GM21526 (cell line): ENCODE data around the gene LMF1.

Experiments
- ATAC-seq: cut with Tn5 transposase; IDR thresholded peaks from one replicate; pipeline ENCODE4 v1.9.1; 2021; ENCODE audit warnings: moderate library complexity; ENCODE audit not compliant: unreplicated experiment, low FRiP score

LMF1 gene

GRCh38 chr16:917591-918061 is 53.2 kb downstream of the LMF1 start:
- ATAC-seq: no peak

GRCh38 chr16:916035-916799 is 54.6 kb downstream of the LMF1 start:
- ATAC-seq: no peak

- ATAC-seq: no peak
Measured at GRCh38 chr16:915546-915945, 55.2 kb downstream of the LMF1 start.

- no peak for ATAC-seq
Measured at GRCh38 chr16:914440-914839, 56.3 kb downstream of the LMF1 start.

- ATAC-seq: no peak
Measured at GRCh38 chr16:913817-914439, 56.9 kb downstream of the LMF1 start.

GRCh38 chr16:912684-913613 is 57.8 kb downstream of the LMF1 start:
- ATAC-seq: no peak

GRCh38 chr16:912322-912683 is 58.5 kb downstream of the LMF1 start:
- no peak for ATAC-seq

- ATAC-seq: no peak
Measured at GRCh38 chr16:911604-912321, 59.0 kb downstream of the LMF1 start.

GRCh38 chr16:911101-911500 is 59.7 kb downstream of the LMF1 start:
- no peak for ATAC-seq

GRCh38 chr16:910181-910580 is 60.6 kb downstream of the LMF1 start:
- ATAC-seq: no peak

- ATAC-seq: no peak
Measured at GRCh38 chr16:909281-910000, 61.3 kb downstream of the LMF1 start.

- ATAC-seq: no peak
Measured at GRCh38 chr16:908526-909155, 62.1 kb downstream of the LMF1 start.

GRCh38 chr16:907842-908241 is 62.9 kb downstream of the LMF1 start:
- no peak for ATAC-seq

GRCh38 chr16:907361-907760 is 63.4 kb downstream of the LMF1 start:
- ATAC-seq: no peak

- ATAC-seq: no peak
Measured at GRCh38 chr16:906296-906695, 64.5 kb downstream of the LMF1 start.

GRCh38 chr16:901715-902601 is 68.8 kb downstream of the LMF1 start:
- no peak for ATAC-seq

GRCh38 chr16:901149-901548 is 69.6 kb downstream of the LMF1 start:
- ATAC-seq: no peak

GRCh38 chr16:900211-900610 is 70.6 kb downstream of the LMF1 start:
- ATAC-seq: no peak

GRCh38 chr16:899683-900060 is 71.1 kb downstream of the LMF1 start:
- no peak for ATAC-seq
